ENCODE measurements around the gene ETV5.

Gene ETV5

GRCh38 chr3:186097663-186098451, 11.0 kb downstream of the ETV5 start:
- peak overlapping the region; percentile 54 for H3K4me3 ChIP-seq (replicated peaks; ENCODE audit: low read depth, low read length)
- DNase-seq (ENCODE audit: low read depth), result peak; percentile 94
- no peak for TF ChIP-seq CTCF (IDR thresholded peaks at IDR 0.05; ENCODE audit: low read length, missing control alignments)

GRCh38 chr3:186097317-186097662, 11.6 kb downstream of the ETV5 start:
- TF ChIP-seq CTCF (IDR thresholded peaks at IDR 0.05; ENCODE audit: low read length, missing control alignments), result no peak
- DNase-seq (ENCODE audit: low read depth), result no peak
- H3K4me3 ChIP-seq (replicated peaks; ENCODE audit: low read depth, low read length), result peak overlapping the region; percentile 54

GRCh38 chr3:186096290-186096689, 12.6 kb downstream of the ETV5 start:
- no peak for DNase-seq (ENCODE audit: low read depth)
- TF ChIP-seq CTCF (IDR thresholded peaks at IDR 0.05; ENCODE audit: low read length, missing control alignments), result no peak
- H3K4me3 ChIP-seq (replicated peaks; ENCODE audit: low read depth, low read length), result no peak overlapping the region

- no peak for DNase-seq (ENCODE audit: low read depth)
- no peak overlapping the region for H3K4me3 ChIP-seq (replicated peaks; ENCODE audit: low read depth, low read length)
- TF ChIP-seq CTCF (IDR thresholded peaks at IDR 0.05; ENCODE audit: low read length, missing control alignments), result no peak
Observed at GRCh38 chr3:186095561-186096081, 13.3 kb downstream of the ETV5 start.

- no peak overlapping the region for H3K4me3 ChIP-seq (replicated peaks; ENCODE audit: low read depth, low read length)
- no peak for TF ChIP-seq CTCF (IDR thresholded peaks at IDR 0.05; ENCODE audit: low read length, missing control alignments)
- DNase-seq (ENCODE audit: low read depth), result no peak
Observed at GRCh38 chr3:186094696-186095425, 14.0 kb downstream of the ETV5 start.

GRCh38 chr3:186094271-186094670, 14.6 kb downstream of the ETV5 start:
- TF ChIP-seq CTCF (IDR thresholded peaks at IDR 0.05; ENCODE audit: low read length, missing control alignments), result no peak
- H3K4me3 ChIP-seq (replicated peaks; ENCODE audit: low read depth, low read length), result no peak overlapping the region
- no peak for DNase-seq (ENCODE audit: low read depth)
